ENCODE results near the gene GPS1. TPM values are rescaled to one million over a fixed set of nuclear protein-coding genes. Genes with fewer than 3 reads are reported as not detected.

Gene GPS1
- total RNA-seq, 1 donor from 2014 or later = 67.4 TPM

DNA sequence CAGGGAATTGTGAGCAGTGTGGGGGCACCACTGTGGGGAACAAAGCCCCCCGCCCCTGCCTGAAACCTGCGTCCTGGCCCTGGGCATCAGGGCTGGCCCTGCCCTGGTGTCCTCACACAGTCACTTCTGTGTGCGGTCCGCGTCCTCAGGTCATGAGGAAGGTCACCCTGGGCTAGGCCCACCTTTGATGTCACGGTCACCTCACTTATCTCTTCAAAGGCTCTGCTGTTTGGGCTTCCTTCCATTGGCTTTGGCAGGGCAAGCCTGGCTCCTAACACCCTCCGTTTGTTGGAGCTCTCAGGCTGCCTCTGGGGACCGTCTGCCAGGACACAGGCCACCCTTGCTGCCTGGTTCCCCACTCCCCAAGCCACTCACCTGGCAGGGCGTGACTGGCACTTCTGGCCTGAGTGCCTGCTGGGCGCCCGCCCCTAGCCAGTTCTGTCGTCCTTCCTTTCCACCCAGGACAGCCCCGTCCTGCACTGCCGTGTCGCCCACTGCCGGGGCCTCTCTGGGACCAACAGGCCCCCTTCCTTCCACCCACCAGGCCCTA lies 37.9 kb upstream of the GPS1 start:
- no peak for DNase-seq (ENCODE audit: low spot score)
- intact Hi-C loops (cut with DNase I) = no loop called here

DNA sequence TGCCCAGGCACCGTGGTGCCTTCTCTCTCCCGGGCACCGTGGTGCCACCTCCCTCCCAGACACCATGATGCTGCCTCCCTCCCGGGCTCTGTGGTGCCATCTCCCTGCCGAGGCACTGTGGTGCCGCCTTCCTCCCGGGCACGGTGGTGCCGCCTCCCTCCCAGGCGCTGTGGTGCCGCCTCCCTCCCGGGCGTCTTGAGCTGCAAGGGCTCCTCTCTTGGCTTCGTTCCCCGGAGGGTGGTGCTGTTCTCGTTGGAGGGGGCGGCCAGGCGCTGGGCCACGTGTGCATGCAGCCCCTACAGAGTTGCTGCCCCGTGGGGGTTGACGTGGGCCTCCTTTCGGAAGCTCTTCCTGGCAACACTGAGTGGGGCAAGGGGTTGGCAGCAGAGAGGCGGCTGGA lies 37.3 kb upstream of the GPS1 start:
- intact Hi-C loops (cut with DNase I) = no loop called here
- DNase-seq (ENCODE audit: low spot score) = no peak

DNA sequence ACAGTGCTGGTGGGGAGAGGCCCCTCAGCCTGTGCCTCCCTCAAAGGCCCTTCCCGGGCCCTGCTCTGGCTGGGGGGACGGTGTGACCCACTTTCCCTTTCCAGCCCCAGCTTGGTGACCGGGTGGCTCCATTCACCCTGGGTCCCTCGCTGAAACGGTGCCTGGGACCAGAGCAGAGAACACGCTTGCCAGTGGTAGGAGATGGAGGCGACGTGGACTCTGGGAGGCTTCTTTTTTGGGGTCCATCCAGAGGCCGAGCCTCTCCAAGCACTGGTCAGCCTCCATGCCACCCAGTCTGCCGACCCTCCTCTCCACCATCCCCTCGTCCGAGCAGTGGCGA lies 36.8 kb upstream of the GPS1 start:
- intact Hi-C loops (cut with DNase I) = no loop called here
- no peak for DNase-seq (ENCODE audit: low spot score)

DNA sequence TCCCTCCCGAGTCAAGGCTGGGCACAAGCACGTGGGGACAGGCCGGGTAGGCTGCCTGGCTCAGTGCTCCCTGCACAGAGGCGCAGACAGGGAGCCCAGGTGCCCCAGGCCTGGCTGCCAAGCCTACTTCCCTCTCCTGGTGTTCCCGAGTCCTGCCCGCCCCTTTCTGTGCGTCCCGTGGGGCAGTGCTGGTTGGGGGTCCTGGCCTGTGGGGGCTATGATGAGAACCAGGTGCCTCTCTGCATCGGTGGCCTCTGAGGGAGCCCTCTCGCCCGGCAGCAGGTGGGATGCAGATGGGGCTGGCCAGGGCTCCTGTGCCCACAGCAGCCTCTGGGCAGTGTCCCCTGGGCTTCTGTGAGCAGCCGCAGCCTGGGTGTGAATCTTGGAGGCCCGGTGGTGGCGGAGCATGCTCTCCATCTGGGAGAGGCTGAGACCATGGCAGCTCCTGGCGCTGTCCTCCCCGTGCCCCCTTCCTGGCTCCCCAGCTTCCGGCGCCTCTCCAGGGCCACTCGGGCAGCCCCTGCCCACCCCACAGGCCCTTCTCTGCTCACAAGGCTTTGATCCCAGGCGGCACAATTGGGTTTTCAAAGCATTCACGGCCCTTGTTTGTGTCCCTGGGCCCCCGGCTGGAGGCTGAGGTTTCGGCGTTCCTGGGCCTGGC lies 36.3 kb upstream of the GPS1 start:
- intact Hi-C loops (cut with DNase I) = no loop called here

DNA sequence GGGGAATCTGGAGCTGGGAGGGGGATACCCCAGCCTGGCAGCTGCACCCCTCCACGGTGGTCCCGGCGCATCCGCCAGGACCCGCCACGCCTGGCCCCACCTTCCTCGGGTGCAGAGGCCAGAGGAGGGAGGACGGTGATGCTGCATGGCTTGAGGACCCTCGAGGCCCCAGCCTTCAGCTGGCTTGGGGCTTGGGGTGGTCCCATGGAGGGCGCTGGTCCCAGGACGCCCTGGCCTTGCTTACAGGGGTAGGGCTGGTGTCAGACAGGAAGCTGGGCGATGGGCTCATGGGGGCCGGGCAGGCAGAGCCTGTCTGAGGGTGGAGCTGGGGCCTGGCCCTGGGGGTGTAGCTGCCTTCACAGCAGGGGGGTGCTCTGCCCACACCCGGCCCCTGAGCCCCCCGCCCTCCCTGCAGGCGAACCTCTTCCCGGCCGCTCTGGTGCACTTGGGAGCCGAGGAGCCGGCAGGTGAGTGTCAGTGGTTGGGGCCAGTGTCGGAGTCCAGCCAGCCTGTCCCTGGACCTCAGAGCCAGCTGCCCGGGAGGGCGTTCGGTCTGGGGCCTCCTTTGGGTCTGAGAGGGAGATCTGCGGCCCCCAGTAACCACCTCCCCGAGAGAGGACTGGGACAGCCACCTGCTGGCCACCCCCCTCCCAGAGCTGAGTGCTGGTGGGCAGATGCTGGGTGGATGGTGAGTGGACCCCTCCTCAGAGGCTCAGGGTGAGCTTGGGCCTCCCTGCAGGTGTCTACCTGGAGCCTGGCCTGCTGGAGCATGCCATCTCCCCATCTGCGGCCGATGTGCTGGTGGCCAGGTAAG lies 35.4 kb upstream of the GPS1 start:
- intact Hi-C loops (cut with DNase I) = no loop called here
- no peak for DNase-seq (ENCODE audit: low spot score)

More for the DNA sequence above, 36.3 kb upstream of the GPS1 start:
- no peak for DNase-seq (ENCODE audit: low spot score)

DNA sequence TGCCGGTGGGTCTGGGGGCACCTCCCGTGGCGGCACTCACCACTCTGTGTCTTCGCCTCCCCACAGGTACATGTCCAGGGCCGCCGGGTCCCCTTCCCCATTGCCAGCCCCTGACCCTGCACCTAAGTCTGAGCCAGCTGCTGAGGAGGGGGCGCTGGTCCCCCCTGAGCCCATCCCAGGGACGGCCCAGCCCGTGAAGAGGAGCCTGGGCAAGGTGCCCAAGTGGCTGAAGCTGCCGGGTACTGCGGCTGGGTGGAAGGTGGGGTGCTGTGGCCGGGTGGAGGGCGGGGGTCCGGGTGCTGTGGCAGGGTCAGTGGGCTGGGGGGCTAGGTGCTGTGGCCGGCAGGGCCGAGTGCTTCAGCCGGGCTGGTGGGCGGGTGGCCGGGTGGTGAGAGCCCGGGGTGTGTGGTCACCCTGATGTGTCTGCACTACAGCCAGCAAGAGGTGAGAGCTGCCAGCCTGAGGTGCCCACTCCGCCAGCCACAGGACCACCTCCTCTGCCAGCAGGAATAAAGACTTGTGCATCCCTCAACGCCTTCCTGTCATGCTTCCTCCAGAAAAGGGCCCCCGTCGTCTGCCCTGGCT lies 34.7 kb upstream of the GPS1 start:
- intact Hi-C loops (cut with DNase I) = no loop called here
- DNase-seq (ENCODE audit: low spot score) = no peak

DNA sequence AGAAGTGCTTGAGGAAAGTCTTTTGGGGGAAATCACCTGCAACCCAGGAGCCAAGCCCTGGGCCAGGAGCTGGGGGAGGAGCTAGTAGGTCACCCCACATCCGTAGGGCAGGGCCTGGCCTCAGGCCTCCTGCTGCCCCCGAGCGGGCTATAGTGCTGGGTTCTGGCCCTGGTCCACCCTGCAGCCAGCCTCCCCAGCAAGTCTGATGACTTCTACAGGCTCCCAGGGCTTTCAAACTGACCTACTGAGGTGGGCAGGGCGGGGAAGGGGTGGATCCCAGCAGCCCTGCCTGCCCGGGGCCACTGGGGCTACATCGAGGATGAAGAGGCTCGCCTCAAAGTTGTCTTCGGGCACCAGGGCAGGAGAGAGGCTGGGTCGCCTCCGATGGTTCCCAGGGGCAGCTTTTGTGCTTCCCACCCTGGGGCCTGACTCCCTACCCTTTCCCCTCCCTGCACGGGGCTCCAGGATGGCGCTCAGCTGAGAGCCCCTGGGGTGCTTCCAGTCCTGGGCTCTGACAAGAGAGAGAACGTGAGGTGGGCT lies 34.0 kb upstream of the GPS1 start:
- no peak for DNase-seq (ENCODE audit: low spot score)
- intact Hi-C loops (cut with DNase I) = no loop called here

DNA sequence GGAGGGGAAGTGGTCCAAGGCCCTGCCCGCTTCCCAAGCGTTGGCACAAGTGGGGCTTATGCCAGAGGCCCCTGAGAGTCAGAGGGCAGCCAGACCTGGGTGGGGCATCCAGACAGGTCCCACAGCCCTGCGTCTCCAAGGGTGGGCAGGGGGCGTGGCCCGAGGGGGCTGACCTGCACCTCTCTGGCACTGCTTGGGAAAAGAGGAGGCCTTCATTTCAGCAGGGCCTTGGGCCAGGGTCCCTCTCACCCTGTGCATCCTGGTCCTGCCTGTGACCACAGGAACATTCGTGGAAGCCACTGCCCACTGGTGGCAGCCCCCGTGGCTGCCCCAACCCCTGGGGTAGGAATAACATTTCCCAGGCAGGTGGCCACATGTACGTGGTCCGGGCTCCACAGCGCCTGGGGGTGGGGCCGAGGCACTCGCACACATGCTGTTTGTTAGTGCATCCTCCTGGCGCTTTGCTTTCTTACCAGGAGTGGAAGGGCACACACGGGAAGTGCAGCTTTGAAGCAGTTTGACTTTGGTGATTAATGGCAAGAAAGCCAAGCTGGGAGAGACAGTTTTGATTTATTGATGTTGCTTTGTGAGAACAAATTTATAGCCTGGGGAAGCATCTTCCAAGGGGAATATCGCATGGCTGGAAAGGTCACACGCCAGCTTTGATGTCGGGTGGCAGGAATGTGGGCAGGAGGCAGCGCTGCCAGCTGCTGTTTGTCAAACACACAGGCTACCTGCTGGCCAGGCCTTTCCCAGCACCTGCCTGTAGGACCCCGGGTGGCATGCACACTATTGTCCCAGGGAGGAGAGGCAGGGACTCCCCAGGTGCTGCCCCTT lies 33.3 kb upstream of the GPS1 start:
- intact Hi-C loops (cut with DNase I) = no loop called here
- no peak for DNase-seq (ENCODE audit: low spot score)

DNA sequence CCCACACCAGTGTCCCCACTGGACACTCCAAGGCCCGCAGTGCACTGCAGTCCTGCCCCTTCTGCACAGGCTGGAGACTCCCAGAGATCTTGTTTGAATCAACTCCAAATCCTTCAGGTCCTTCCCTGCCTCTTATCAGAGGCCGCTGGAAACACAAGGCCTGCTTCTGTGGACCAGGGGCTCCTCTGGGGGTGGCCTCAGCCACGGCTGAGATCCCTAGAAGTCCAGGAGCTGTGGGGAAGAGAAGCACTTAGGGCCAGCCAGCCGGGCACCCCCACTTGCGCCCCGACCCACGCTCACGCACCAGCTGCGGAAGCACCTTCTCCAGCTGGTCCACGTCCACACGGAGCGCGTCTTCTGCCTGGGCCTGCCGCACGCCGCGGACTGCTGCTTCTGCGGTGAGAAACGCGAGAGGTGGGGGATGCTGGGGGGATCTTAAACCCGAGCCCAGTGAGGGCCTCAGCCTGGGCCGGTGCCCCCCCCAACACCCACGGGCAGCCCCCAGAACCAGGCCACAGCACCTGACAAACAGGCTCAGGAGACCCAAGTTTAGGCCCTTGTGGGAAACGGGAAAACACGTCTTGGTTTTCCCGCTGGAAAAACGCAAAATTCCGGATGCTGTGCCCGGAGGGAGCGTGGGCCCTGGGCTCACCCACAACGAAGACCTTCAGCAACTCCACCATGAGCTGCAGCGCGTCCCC lies 32.6 kb upstream of the GPS1 start:
- intact Hi-C loops (cut with DNase I) = no loop called here
- DNase-seq (ENCODE audit: low spot score) = no peak

DNA sequence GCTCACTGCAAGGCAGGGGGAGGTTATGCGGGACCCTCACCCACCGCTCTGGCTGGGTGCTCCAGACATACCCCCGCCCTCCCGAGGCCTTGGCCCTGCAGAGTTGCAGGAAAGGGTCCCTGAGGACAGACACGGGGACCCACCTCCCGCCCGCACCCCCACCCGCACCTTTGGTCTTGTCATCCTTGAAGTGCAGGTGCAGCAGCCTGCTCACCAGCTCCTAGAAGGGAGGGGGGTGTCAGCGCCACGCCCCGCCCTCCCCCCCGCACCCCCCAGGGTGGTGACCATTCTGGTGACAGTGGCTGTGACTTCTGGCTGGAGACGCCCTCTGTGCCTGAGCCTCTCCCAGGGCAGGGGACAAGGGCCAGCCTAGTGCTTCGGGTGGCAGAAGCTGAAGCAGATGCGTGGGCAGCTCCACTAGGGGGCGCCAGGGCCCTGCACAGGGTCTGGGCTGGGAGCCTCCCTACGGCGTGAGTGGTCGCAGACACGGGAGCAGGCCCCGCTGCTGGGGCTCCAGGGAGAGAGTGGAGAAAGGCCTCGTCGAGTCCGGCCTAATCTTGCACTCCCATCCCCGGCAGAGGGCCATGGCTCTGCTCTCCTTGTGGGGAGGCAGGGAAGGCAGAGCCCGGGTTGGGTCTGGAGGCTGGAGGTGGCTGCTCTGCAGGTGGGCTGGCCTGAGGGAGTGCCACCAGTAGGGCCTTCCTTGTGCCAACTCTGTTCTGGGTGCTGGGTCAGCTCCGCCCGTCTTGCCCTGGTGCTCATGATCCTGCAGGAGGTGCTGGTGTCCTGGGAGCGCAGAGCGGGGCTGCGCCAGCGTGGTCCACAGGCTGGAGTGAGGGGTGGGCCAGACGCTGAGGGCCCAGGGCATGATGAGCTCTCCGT lies 31.8 kb upstream of the GPS1 start:
- peak; percentile 84 for DNase-seq (ENCODE audit: low spot score)
- intact Hi-C loops (cut with DNase I) = loop anchor here (5.0 kb wide), 1 partner anchor 43 kb away; the partner anchor contains the start of gene ASPSCR1

DNA sequence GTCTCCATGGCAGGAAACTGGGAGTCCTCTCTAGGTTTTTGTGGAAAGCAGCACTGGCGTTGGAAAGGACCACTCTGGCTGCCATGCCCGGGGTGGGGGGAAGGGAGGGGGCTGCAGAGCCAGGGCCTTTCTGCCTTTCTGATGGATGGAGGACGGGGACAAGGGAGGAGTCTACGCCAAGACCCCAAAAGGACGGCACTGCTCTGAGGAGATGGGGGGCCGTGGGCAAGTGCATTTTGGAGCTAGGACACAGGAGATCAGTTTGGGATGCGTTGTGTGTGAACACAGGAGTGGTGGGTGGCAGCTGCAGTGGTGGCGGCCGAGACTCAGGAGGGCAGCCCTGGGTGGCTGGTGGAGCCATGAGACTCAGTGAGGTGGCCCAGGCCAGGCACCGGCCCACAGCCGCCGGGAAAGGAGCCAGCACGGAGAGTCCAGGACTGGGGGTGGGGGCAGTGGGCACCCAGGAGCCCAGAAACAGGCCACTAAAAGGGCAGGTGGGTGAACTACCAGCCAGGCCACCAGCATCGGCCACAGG lies 31.1 kb upstream of the GPS1 start:
- intact Hi-C loops (cut with DNase I) = loop anchor here (1.0 to 5.0 kb wide), 2 partner anchors 43 to 61 kb away; partner anchors contain the start of gene ASPSCR1
- DNase-seq (ENCODE audit: low spot score) = no peak

DNA sequence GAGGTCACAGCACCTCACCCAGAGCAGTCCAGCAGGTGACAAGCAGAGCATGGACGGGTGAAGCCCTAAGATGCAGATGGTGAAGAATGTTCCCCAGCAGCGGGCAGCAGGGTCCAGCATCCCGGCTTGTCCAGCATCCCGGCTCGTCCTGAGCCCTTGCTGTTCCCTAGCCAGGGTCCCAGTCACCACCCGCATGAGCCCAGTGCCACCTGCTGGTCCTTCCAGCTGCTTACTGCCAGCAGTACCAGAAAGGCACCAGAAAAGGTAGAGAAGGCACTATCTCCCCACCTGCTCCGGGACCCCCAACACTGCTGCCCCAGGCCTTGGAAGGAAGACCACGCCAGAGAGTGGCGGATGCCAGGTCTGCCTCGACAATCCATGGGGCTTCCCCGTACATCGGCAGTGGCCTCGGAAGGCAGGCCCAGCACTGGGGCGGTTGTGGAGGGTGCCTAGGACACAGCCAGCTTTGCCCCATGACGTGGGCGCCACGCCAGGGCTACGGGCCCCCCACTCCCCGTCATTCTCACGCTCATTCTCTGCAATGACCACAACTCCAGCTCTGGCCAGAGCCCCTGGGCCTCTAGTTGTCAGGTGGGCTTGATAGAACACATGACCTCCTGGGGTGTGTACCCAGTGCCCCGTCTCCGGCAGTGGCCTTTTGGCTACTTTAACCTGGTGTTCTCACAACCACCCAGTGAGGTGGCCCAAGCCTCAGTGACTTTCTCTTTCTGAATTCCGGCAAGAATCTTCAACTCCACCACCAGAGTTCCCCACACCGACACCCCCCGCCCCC lies 30.4 kb upstream of the GPS1 start:
- DNase-seq (ENCODE audit: low spot score) = peak; percentile 84
- intact Hi-C loops (cut with DNase I) = loop anchor here (1.0 to 5.0 kb wide), 2 partner anchors 44 to 62 kb away; partner anchors contain the start of gene ASPSCR1

DNA sequence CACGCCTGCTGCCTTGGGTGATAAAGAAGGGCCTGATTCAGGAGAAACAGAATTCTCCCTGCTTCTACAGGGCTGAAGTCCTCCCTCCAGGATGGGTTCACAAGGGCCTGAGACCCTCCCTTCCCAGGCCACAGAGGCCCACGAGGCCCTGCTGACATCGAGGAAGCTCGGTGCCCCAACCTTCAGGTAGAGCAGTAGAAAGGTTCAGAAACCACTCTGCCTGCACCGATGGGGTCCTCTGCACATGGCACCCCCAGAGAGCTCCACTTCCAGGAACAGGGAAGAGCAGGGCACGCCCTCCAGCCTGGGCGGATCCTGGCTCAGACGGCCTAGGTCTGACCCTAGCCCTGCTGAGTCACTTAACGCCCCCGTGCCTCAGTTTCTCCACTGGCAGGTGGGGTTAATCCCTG lies 29.8 kb upstream of the GPS1 start:
- intact Hi-C loops (cut with DNase I) = loop anchor here (1.0 to 5.0 kb wide), 2 partner anchors 45 to 63 kb away; partner anchors contain the start of gene ASPSCR1
- no peak for DNase-seq (ENCODE audit: low spot score)

DNA sequence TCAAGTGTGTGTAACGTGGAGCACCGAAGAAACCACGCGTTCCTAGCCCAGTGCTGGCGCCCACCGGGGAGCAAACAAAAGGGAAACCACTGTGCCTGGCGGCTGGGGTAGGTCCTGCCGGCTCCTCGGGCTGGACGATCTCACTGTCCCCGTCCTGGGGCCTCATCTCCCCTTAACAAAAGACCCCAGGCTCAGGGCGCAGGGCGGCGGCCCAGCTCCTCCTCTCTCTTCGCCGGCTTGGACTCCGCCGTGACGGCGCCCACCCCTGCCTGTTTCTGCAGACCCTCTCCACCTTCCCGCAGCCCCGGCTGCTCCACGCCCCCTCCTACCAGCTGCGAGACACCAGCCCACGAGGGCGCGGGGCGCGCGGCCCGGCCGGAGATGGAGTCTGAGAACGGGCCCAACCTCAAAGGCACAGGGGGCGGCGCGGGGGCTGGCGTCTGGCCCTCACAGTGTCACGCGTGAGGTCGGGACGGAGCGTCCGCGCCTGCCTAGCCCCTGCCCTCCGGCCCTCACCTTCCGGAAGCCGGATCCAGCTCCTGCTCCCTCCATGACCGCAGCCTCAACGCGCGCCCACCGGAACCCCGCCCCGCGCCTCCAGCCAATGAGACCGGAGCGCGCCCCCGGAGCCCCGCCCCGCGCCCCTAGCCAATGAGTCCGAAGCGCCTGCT lies 29.3 kb upstream of the GPS1 start, which contains the start of gene CENPX:
CENPX (minus strand) TSS at position 569 of the 671 bp plus-strand sequence; CDS start at position 552, 17 bp downstream.
- intact Hi-C loops (cut with DNase I) = loop anchor here (5.0 kb wide), 1 partner anchor 45 kb away; the partner anchor contains the start of gene ASPSCR1
- DNase-seq (ENCODE audit: low spot score) = no peak

DNA sequence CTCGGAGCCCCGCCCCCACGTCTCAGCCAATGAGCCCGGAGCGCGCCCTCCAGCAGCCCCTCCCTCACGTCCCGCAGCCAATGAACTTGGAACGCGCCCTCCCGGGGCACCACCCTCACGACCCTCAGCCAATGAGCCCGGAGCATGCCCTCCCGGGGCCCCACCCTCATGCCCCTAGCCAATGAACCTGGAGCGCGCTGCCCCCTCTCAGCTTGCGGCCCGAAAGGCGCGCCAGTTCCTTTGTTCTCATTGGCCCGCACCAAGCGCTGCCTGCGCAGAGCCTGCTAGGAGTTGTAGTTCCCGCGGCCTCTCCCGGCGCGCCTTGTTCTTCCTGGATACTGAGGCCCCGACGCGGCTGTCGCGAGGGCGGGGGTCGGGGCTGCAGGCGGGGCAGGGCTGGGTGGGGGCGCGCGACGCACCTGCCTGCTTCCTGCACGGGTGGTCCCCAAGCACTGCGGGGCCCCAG lies 28.7 kb upstream of the GPS1 start, which contains the start of gene LRRC45:
LRRC45 (plus strand) TSS at position 325 of the 466 bp plus-strand sequence. CDS start 339 bp downstream, outside the sequence.
- DNase-seq (ENCODE audit: low spot score) = peak; percentile 100
- intact Hi-C loops (cut with DNase I) = loop anchor here (5.0 kb wide), 1 partner anchor 46 kb away; the partner anchor contains the start of gene ASPSCR1
